SK-N-SH (cell line): Measurements from ENCODE around the gene MORC3.

Source experiments
- JUND ChIP-seq: IDR thresholded peaks from 2 replicates; pipeline ENCODE4 v1.4.0; 2012
- MXI1 ChIP-seq: IDR thresholded peaks from 2 replicates; pipeline ENCODE4 v1.6.1; 2012; ENCODE audit warnings: mild to moderate bottlenecking, low read depth, low read length, improper control_type of control experiment
- TF ChIP-seq, protein P1 (sequence below): fragments of 200-600 bp; sonication (generic); IDR thresholded peaks from 2 replicates; pipeline ENCODE4 v1.6.1; 2017; ENCODE audit warnings: antibody characterized with exemption, mild to moderate bottlenecking, moderate library complexity

DNA sequence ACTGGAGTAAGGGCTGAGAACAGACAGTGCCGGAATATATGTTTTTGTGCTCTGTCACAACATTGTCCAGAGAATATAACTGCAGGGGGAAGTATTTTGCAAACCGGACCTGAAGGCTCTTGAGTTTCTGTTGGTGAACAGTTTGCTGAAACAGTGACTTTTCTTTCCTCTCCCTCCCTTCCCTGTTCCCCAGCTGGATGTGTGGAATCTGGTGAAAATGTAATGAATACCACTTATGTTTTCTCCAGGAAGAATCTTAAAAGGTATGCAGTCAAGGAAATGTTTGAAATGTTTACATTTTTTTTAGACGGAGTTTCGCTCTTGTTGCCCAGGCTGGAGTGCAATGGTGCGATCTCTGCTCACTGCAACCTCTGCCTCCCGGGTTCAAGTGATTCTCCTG lies 88.6 kb downstream of the MORC3 start:
- no peak for TF ChIP-seq JUND
- TF ChIP-seq, protein P1, sequence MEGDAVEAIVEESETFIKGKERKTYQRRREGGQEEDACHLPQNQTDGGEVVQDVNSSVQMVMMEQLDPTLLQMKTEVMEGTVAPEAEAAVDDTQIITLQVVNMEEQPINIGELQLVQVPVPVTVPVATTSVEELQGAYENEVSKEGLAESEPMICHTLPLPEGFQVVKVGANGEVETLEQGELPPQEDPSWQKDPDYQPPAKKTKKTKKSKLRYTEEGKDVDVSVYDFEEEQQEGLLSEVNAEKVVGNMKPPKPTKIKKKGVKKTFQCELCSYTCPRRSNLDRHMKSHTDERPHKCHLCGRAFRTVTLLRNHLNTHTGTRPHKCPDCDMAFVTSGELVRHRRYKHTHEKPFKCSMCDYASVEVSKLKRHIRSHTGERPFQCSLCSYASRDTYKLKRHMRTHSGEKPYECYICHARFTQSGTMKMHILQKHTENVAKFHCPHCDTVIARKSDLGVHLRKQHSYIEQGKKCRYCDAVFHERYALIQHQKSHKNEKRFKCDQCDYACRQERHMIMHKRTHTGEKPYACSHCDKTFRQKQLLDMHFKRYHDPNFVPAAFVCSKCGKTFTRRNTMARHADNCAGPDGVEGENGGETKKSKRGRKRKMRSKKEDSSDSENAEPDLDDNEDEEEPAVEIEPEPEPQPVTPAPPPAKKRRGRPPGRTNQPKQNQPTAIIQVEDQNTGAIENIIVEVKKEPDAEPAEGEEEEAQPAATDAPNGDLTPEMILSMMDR, result no peak
- no peak for TF ChIP-seq MXI1
